IMR-90 (cell line): ENCODE results near the gene HIC2. TPM values are rescaled to one million over a fixed set of nuclear protein-coding genes. Genes with fewer than 3 reads are reported as not detected.

ENCODE experiments used
- microRNA-seq, 2 experiments: library from miRNA; stranded (forward) in 1 of 2; unstranded in 1 of 2; fragments of 10-50 nt in 1 of 2; fragments of <30 nt in 1 of 2; gene quantifications in 1 of 2; microRNA quantifications in 1 of 2; one replicate each; pipeline versions ENCODE3 to v1.1.0; 2013 to 2020; ENCODE audit not compliant: insufficient read depth in 1 of 2, insufficient read length in 1 of 2, unreplicated experiment in 1 of 2
- polyA plus RNA-seq, 3 experiments: library from polyadenylated mRNA; depleted of rRNA; stranded (reverse); fragments of >200 nt; gene quantifications; 2 replicates each; pipeline ENCODE4 v1.2.3, GENCODE V29; 2012; ENCODE audit warnings: low replicate concordance in 1 of 3
- small RNA-seq, 5 experiments: library from RNA; depleted of rRNA; stranded (forward); fragments of <200 nt; gene quantifications; one replicate each; pipeline ENCODE3, GENCODE V24; 2012
- total RNA-seq: library from RNA; depleted of rRNA; stranded (reverse); fragments of >200 nt; gene quantifications from 2 replicates; pipeline ENCODE4 v1.2.3, GENCODE V29; 2012; rRNA removed

HIC2 gene
- total and polyA plus RNA-seq, 2 of the 4 experiments (the other 2 are of a cell fraction) = 1.4 to 2.4 TPM

Small RNA genes lying within 50 kb of the gene (microRNA-seq; reads per million reads assigned to microRNA genes)
- gene RF00492 (ENCODE audit: insufficient read depth, insufficient read length) (not detected), gene RN7SKP63 (ENCODE audit: insufficient read depth, insufficient read length) (not detected)

Small RNA genes lying within 50 kb of the gene (small RNA-seq; reads per million reads assigned to genes)
- gene RF00492 (0 reads per million in 5 experiments), gene RN7SKP63 (0 reads per million in 5 experiments)

Other genes with a start within 250 kb of the HIC2 start
- gene RIMBP3B, start 33.6 kb upstream of the HIC2 start, total RNA-seq = 0.18 and 0.28 TPM in 2 replicates
- gene RIMBP3B, start 33.6 kb upstream of the HIC2 start, polyA plus RNA-seq (2012; rRNA removed) = 0.03 and 0.07 TPM in 2 replicates
- gene TMEM191C, start 50.0 kb downstream of the HIC2 start, total RNA-seq = 0.28 and 0.36 TPM in 2 replicates
- 0.75 and 1.5 TPM in 2 replicates for gene TMEM191C, start 50.0 kb downstream of the HIC2 start, polyA plus RNA-seq (2012; rRNA removed)
- gene RIMBP3C, start 134.1 kb downstream of the HIC2 start, total RNA-seq = 0.28 and 0.36 TPM in 2 replicates
- gene RIMBP3C, start 134.1 kb downstream of the HIC2 start, polyA plus RNA-seq (2012; rRNA removed) = 0.05 and 0.10 TPM in 2 replicates
- gene UBE2L3, start 150.3 kb downstream of the HIC2 start, total RNA-seq = 29.0 and 66.1 TPM in 2 replicates
- gene UBE2L3, start 150.3 kb downstream of the HIC2 start, polyA plus RNA-seq (2012; rRNA removed) = 69.4 and 72.9 TPM in 2 replicates
- gene YDJC, start 212.7 kb downstream of the HIC2 start, total RNA-seq = 7.2 and 8.1 TPM in 2 replicates
- gene YDJC, start 212.7 kb downstream of the HIC2 start, polyA plus RNA-seq (2012; rRNA removed) = 23.6 and 28.3 TPM in 2 replicates
- gene CCDC116, start 215.4 kb downstream of the HIC2 start, total RNA-seq = under 0.01 TPM in 1 of 2 replicates, not detected in the other
- 0.27 and 0.34 TPM in 2 replicates for gene CCDC116, start 215.4 kb downstream of the HIC2 start, polyA plus RNA-seq (2012; rRNA removed)
- gene SDF2L1, start 224.9 kb downstream of the HIC2 start, total RNA-seq = 18.8 and 25.0 TPM in 2 replicates
- gene SDF2L1, start 224.9 kb downstream of the HIC2 start, polyA plus RNA-seq (2012; rRNA removed) = 51.1 and 72.6 TPM in 2 replicates
- 20.6 and 21.4 TPM in 2 replicates for gene PPIL2, start 248.6 kb downstream of the HIC2 start, total RNA-seq
- 59.9 and 62.1 TPM in 2 replicates for gene PPIL2, start 248.6 kb downstream of the HIC2 start, polyA plus RNA-seq (2012; rRNA removed)